ENCODE data around the gene LGR6.

DNA sequence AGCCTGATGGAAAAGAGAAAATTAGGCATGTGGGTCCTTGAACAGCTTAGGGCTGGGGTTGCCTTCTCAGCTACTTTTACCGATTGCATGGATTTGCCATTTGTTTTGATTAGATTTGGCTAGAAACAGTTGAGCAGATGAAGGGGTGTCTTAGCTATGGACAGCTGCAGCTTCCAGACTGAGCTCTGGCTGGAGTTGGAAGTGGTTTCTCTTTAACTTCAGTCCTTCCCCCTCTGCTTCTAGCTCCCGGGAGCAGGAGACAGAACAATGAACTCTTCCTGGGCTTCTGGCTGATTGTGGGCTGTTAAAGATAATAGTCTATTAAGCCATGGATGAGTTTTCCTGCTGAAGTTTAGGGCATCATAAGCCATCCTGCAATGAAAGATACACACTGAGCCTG, 97.4 kb downstream of the LGR6 start:
- TF ChIP-seq, protein P1, sequence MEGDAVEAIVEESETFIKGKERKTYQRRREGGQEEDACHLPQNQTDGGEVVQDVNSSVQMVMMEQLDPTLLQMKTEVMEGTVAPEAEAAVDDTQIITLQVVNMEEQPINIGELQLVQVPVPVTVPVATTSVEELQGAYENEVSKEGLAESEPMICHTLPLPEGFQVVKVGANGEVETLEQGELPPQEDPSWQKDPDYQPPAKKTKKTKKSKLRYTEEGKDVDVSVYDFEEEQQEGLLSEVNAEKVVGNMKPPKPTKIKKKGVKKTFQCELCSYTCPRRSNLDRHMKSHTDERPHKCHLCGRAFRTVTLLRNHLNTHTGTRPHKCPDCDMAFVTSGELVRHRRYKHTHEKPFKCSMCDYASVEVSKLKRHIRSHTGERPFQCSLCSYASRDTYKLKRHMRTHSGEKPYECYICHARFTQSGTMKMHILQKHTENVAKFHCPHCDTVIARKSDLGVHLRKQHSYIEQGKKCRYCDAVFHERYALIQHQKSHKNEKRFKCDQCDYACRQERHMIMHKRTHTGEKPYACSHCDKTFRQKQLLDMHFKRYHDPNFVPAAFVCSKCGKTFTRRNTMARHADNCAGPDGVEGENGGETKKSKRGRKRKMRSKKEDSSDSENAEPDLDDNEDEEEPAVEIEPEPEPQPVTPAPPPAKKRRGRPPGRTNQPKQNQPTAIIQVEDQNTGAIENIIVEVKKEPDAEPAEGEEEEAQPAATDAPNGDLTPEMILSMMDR (conservative IDR thresholded peaks at IDR 0.05; ENCODE audit: low read depth, low read length) = no peak
- TF ChIP-seq, protein P2, sequence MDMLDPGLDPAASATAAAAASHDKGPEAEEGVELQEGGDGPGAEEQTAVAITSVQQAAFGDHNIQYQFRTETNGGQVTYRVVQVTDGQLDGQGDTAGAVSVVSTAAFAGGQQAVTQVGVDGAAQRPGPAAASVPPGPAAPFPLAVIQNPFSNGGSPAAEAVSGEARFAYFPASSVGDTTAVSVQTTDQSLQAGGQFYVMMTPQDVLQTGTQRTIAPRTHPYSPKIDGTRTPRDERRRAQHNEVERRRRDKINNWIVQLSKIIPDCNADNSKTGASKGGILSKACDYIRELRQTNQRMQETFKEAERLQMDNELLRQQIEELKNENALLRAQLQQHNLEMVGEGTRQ (IDR thresholded peaks at IDR 0.05; ENCODE audit: low read depth, low read length) = no peak
- TF ChIP-seq POLR2A (IDR thresholded peaks at IDR 0.05; ENCODE audit: low read depth, low read length) (no peak), CEBPB (IDR thresholded peaks at IDR 0.05; ENCODE audit: low read depth, low read length) (no peak), RAD21 (IDR thresholded peaks at IDR 0.05; ENCODE audit: low read length) (no peak), MAZ (IDR thresholded peaks at IDR 0.05; ENCODE audit: borderline replicate concordance, low read depth, low read length) (no peak), BHLHE40 (IDR thresholded peaks at IDR 0.05; ENCODE audit: low read depth, low read length) (no peak)
